ACC112 (cell line): ENCODE data around the gene CDC45.
"Not testable (repeated sequence)": the region's sequence is repeated elsewhere in the genome, so short reads cannot be mapped to it uniquely, and the experiment has no call there.

Source experiments
- H2AFZ ChIP-seq: fragments of 200-600 bp; sonication (generic); one replicate; pipeline ENCODE4 v1.6.0; 2017; ENCODE audit warnings: antibody characterized with exemption, low read length; ENCODE audit not compliant: unreplicated experiment
- H3K27ac ChIP-seq: fragments of 200-600 bp; sonication (generic); 2 replicates; pipeline ENCODE4 v1.5.1; 2014; ENCODE audit warnings: low read depth, mild to moderate bottlenecking, antibody characterized with exemption, low read length, moderate library complexity
- H3K27me3 ChIP-seq: fragments of 200-600 bp; sonication (generic); 2 replicates; pipeline ENCODE4 v1.6.1; 2014; ENCODE audit warnings: mild to moderate bottlenecking, antibody characterized with exemption, low read length, moderate library complexity, mixed read lengths; ENCODE audit not compliant: insufficient read depth
- H3K36me3 ChIP-seq: fragments of 200-600 bp; sonication (generic); 2 replicates; pipeline ENCODE4 v1.6.1; 2016; ENCODE audit warnings: mild to moderate bottlenecking, antibody characterized with exemption, low read length, moderate library complexity, mixed read lengths; ENCODE audit not compliant: insufficient read depth
- H3K4me1 ChIP-seq: fragments of 200-600 bp; sonication (generic); one replicate; pipeline ENCODE4 v1.6.1; 2016; ENCODE audit warnings: low read length, mixed read lengths; ENCODE audit not compliant: insufficient read depth, unreplicated experiment, control insufficient read depth
- H3K4me3 ChIP-seq: fragments of 200-600 bp; sonication (generic); 2 replicates; pipeline ENCODE4 v1.5.1; 2014; ENCODE audit warnings: mild to moderate bottlenecking, low read depth, low read length
- H3K79me2 ChIP-seq: fragments of 200-600 bp; sonication (generic); one replicate; pipeline ENCODE4 v1.6.0; 2016; ENCODE audit warnings: low read length; ENCODE audit not compliant: control insufficient read depth, unreplicated experiment, insufficient read depth

CDC45 gene

GRCh38 chr22:19524170-19525115 is 44.7 kb downstream of the CDC45 start, which contains the start of gene CLDN5:
CLDN5 (minus strand) TSS chr22:19524410; CDS start chr22:19524255, 155 bp downstream.
- Histone ChIP-seq H3K4me1 (no peaks in the 10 kb centered on the region), H3K27me3 (peaks cover 10% of the 10 kb centered on the region; the same call in 1 of the 2 replicates), H3K27ac (no peak within 1 kb of the TSS), H2AFZ (no peak within 1 kb of the TSS), H3K4me3 (peak within 1 kb of the TSS; percentile 50), H3K36me3 (no peaks in the 10 kb centered on the region), H3K79me2 (no peaks in the 10 kb centered on the region)

- H3K4me3 ChIP-seq = no peak overlapping the region
- H2AFZ ChIP-seq = no peak overlapping the region
- H3K36me3 ChIP-seq = no peaks in the 10 kb centered on the region
- H3K79me2 ChIP-seq = no peaks in the 10 kb centered on the region
- no peaks in the 10 kb centered on the region for H3K4me1 ChIP-seq
- H3K27ac ChIP-seq = no peak overlapping the region
- peaks cover 10% of the 10 kb centered on the region; the same call in 1 of the 2 replicates for H3K27me3 ChIP-seq
Observed at GRCh38 chr22:19525116-19525660, 45.5 kb downstream of the CDC45 start.

GRCh38 chr22:19525666-19526065 is 45.9 kb downstream of the CDC45 start:
- H2AFZ ChIP-seq = no peak overlapping the region
- no peaks in the 10 kb centered on the region for H3K36me3 ChIP-seq
- H3K79me2 ChIP-seq = no peaks in the 10 kb centered on the region
- no peak overlapping the region for H3K27ac ChIP-seq
- no peaks in the 10 kb centered on the region for H3K4me1 ChIP-seq
- H3K4me3 ChIP-seq = no peak overlapping the region
- peaks cover 10% of the 10 kb centered on the region; the same call in 1 of the 2 replicates for H3K27me3 ChIP-seq

GRCh38 chr22:19526076-19526701 is 46.5 kb downstream of the CDC45 start:
- Histone ChIP-seq H3K4me3 (no peak overlapping the region), H3K4me1 (no peaks in the 10 kb centered on the region), H3K79me2 (no peaks in the 10 kb centered on the region), H3K27ac (no peak overlapping the region), H3K36me3 (no peaks in the 10 kb centered on the region), H3K27me3 (peaks cover 10% of the 10 kb centered on the region; the same call in 1 of the 2 replicates), H2AFZ (no peak overlapping the region)

GRCh38 chr22:19526702-19527111 is 47.0 kb downstream of the CDC45 start:
- Histone ChIP-seq H3K4me1 (no peaks in the 10 kb centered on the region), H3K79me2 (no peaks in the 10 kb centered on the region), H3K36me3 (no peaks in the 10 kb centered on the region), H3K27ac (no peak overlapping the region), H3K4me3 (no peak overlapping the region), H3K27me3 (peaks cover 10% of the 10 kb centered on the region; the same call in 1 of the 2 replicates), H2AFZ (no peak overlapping the region)

GRCh38 chr22:19527321-19527721 is 47.6 kb downstream of the CDC45 start:
- Histone ChIP-seq H3K27me3 (peaks cover 10% of the 10 kb centered on the region; the same call in 1 of the 2 replicates), H3K4me1 (no peaks in the 10 kb centered on the region), H3K4me3 (no peak overlapping the region), H3K79me2 (no peaks in the 10 kb centered on the region), H3K36me3 (no peaks in the 10 kb centered on the region), H3K27ac (no peak overlapping the region), H2AFZ (no peak overlapping the region)

GRCh38 chr22:19527861-19528417 is 48.2 kb downstream of the CDC45 start:
- H3K36me3 ChIP-seq = no peaks in the 10 kb centered on the region
- H2AFZ ChIP-seq = no peak overlapping the region
- no peaks in the 10 kb centered on the region for H3K4me1 ChIP-seq
- H3K4me3 ChIP-seq = no peak overlapping the region
- H3K27me3 ChIP-seq = peaks cover 10% of the 10 kb centered on the region; the same call in 1 of the 2 replicates
- H3K79me2 ChIP-seq = no peaks in the 10 kb centered on the region
- H3K27ac ChIP-seq = no peak overlapping the region

GRCh38 chr22:19529811-19530210 is 50.1 kb downstream of the CDC45 start:
- no peak overlapping the region for H3K4me3 ChIP-seq
- no peaks in the 10 kb centered on the region for H3K79me2 ChIP-seq
- no peaks in the 10 kb centered on the region for H3K36me3 ChIP-seq
- peaks cover 2% of the 10 kb centered on the region; the same call in 1 of the 2 replicates for H3K27me3 ChIP-seq
- no peak overlapping the region for H3K27ac ChIP-seq
- no peaks in the 10 kb centered on the region for H3K4me1 ChIP-seq
- H2AFZ ChIP-seq = no peak overlapping the region

- no peak overlapping the region for H3K4me3 ChIP-seq
- no peak overlapping the region for H2AFZ ChIP-seq
- no peaks in the 10 kb centered on the region for H3K79me2 ChIP-seq
- H3K27ac ChIP-seq = no peak overlapping the region
- no peaks in the 10 kb centered on the region for H3K27me3 ChIP-seq
- no peaks in the 10 kb centered on the region for H3K36me3 ChIP-seq
- H3K4me1 ChIP-seq = no peaks in the 10 kb centered on the region
Observed at GRCh38 chr22:19530751-19531150, 51.0 kb downstream of the CDC45 start.

GRCh38 chr22:19531327-19531726 is 51.6 kb downstream of the CDC45 start:
- not testable (repeated sequence) for H3K79me2 ChIP-seq, H3K27ac ChIP-seq, H3K4me3 ChIP-seq, H2AFZ ChIP-seq, H3K36me3 ChIP-seq, H3K4me1 ChIP-seq, H3K27me3 ChIP-seq
